SIG-M5 treated with dmso at 0.1 percent for 504 hours (cell line): ENCODE data around the gene C9orf50.

ENCODE experiments used
- DNase-seq: peaks from one replicate; lab custom pipeline; 2025; ENCODE audit not compliant: unreplicated experiment; lab: John Stamatoyannopoulos, UW

The C9orf50 gene

DNA sequence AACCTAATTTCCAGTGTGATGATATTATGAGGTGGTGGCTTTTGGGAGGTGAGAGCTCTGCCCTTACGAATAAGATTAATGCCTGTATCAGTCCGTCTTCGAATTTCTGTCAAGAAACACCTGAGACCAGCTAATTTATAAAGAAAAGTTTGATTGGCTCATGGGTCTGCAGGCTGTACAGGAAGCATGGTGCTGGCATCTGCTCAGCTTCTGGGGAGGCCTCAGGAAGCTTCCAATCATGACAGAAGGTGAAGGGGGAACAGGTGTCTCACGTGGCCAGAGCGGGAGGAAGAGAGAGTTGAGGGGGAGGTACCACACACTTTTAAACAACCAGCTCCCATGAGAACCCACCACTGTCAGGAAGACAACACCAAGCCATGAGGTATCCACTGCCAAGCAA lies 46.9 kb downstream of the C9orf50 start:
- no peak for DNase-seq

DNA sequence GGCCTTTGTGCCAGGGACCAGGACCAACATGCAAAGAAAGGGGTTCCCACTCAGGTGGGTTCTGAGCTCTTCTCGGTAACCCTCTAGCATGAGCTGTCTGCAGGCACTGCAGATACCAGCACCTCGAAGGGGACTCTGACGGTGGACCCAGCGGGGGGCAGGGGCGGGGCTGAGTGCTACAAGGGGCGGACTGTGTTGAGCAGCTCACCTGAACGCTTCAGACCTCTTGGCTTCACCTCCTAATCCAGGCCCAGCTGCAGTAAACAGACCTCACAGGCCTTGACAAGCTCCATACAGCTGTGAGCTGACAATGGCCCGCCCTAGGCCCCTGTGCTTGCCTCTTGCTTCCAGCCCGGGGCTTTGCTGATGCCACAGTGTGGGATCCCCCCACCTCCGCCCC lies 48.4 kb downstream of the C9orf50 start:
- no peak for DNase-seq

DNA sequence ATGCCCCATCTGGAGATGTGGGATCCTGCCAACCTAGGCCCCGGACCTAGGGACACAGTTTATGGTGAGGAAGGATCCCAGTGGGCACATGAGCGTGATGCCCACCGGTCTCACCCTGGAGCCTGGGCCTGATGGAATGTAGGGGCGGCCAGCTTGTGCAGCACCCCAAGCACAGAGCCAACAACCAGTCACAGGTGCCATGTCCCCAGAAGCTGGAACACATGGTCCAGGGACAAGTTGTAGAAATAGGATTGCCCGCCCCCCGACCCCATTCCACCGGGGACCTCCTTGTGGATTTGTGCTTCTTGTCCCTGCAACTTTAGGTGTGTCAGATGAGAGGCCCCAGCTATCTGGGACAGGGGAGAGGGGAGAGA lies 48.9 kb downstream of the C9orf50 start:
- no peak for DNase-seq

DNA sequence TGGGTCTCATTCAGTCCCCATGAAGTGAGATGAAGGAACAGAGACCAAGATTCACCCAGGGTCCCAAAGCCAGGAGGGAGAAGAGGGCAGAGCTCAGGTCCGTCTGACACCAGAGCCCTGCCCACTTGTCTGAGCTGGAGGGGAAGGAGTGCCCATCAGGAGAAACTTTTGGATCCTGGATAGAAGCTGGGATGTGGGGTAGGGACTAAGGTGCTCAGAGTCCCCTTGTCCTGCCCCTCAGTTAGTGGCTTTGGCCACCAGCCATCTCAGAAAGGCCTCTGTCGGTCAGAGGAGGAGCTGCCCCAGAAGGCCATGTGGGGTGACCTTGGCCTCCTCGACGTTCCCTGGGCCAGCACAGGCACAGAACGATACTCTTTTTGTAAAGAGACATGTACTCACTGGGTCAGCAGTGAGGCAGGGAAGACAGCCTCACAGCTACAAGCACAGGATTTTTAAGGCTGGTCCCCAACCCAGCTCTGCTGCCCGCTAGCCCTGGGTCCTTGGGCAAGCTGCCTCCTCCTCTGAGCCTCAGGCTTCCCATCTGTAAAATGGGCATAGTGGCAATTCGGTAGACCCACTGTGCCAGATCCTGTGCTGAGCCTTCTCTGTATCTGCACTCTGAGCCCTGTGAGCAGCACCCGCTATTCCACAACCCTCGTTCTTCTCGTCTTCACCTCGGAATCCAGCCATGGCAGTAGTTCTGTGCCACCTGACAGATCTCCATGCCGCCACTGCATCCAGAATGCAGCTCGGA lies 49.4 kb downstream of the C9orf50 start:
- DNase-seq: no peak

DNA sequence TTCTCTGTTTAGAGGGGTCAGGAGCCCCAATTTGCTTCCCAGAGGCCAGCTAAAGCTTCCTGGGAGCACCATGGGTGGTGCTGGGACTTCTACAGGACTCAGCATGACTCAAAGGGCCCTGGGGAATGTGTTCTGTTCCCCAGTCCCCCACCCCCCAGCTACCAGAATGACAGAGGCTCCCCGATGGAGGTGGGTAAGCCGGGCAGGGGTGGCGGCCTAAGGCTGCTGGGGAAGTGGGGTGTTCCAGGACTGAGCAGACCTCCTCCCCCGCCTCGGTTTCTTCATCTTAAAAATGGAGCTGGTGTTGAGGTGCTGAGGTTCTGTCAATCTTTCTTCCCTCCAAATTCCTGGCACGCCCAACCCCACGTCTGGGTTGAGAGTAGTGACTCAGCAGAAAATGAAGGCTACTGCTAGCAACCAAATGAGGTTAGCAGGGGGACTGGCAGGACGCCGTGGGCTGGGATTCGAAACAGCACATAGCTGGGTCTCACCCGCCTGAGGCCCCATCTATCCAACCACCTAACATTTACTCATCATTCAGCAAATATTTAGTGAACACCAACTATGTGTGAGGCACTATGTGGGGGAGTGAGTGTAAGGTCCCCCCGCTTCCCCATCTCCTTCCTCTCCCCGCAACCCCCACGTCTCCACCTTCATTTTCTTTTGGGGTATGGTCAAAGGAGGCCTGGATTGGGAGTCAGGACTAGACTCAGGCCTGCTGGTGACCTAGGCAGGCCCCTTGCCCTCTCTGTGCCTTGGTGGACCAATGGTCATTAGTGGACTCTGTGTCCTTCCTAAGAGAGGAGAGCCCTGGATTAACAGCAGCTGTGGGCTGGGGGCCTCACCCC lies 50.2 kb downstream of the C9orf50 start:
- DNase-seq: peak; percentile 8

DNA sequence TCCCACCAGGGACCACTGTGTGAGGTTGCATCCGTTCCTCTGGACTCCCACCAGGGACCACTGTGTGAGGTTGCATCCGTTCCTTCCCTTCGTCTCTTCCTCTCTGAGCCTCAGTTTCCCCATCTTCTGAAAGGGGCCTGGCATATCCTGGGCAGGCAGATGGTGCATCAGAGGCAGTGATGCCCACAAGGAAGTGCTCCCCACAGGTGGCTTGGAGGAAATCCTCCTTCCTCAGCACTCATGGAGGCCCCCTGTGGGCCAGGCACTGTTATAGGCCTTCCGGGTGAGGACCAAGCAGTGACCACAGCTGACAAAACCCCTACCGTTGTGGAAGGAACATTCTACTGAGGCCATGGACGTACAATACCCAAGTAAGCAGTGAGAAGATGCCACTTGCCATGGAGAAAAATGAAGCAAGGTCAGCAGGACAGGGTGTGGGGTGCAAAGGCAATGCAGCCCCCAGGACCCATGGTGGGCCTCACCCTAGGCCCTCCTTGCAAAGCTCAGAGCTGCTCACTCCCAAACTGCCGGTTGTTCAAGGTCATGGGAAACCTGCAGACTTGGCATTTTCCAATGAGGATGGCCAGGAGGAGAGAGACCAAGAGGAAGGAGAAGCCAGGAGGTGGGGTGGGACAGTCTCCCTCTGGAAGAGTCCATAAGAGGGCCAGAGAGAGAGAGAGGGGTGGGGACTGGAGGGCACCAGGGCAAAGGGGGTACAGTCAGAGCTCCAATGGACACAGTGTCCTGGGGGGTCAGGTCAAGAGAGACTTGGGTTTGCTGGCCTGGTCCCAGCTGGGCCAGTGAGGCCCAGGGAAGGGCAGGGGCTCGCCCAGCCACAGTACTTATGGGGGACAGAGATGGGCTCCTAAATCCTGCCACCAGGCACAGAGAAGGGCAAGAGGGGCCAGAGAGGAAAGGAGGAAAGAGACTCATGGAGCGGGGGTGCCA lies 51.1 kb downstream of the C9orf50 start:
- DNase-seq: no peak

DNA sequence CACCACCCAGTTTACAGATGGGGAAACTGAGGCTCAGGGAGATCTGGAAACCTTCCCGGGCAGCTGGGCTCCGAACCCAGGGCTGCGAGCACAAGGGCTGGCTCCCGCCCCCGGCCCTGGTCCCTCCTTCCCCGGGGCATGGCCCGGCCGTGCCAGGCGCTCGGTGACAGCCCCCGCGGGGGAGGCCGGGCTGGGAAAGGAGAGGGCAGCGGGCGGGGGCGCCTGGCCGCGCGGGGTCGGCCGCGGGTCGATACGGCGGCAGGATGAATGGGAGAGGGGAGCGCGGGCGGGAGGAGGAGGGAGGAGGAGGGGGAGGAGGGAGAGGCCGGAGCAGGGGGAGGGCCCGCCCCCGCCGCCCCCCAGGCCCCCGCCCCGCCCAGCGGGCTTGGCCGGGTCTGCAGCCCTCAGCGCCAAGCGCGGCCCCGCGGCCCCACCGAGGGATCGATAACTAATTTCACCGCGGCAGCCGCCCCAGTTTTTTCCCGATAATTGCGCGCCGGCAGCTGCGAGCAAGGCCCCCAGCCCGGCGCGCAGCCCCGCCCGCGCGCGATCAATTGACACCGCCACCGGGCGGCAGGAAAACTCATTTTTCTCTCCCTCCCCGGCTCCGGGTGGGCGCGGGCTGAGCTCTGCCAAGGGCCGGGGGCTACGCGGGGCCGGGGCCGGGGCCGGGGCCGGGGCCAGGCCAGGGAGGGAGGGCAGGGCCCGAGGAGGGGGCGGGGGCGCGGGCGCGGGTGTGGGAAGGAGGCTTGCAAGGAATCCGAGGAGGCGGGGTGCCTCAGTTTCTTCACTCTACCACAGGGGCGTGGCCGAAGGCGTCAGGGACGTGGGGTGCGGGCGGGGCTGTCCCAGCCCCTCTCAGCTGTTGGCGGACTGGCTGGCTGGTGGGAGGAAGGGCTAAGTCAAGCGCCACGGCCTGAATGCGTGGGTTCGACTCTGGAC lies 52.1 kb downstream of the C9orf50 start:
- no peak for DNase-seq

DNA sequence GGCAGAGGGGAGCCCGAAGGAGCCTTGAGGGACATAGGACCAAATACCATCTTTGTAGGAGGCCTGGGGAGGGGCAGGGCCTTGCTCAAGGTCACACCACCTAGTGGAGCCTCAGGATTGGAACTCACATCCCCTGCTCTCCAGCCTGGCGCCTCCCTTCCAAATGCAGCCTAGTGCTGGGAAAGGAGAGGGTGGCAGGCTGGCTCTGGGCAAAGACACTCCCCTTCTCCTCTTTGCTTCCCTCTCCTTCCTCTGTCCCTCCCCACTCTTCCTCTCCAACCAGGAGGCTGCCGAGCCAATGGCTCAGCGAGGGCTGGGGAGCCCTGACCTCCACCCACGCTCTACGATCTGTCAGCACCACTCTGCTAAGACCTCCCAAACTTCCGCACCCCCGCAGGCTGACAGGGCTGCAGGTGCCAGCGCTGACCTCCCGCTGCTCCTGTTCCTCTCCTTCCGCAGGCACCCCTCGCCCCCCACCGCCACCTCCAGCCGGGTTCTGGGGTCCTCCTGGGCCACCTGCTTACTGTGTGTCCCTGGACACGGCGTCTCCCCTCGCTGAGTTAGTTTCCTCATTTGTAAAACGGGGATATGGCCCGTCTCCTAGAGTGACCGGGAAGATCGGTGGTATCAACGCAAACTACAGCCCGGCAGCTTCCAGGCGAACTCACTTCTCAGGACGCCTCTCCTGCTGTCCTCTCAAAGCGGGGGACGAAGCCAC lies 52.9 kb downstream of the C9orf50 start:
- peak; percentile 38 for DNase-seq

DNA sequence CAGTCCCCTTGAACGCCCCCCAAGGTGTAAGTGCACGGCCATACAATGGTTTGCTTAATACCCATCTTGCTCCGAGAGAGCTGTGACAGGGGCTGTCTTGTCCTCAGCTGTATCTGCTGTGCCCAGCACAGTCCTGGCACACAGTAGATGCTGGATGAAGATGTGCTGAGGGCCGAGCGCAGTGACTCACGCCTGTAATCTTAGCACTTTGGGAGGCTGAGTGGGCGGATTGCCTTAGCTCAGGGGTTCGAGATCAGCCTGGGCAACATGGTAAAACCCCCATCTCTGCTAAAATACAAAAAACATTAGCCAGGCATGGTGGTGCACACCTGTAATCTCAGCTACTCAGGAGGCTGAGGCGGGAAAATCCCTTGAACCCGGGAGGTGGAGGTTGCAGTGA lies 53.6 kb downstream of the C9orf50 start:
- no peak for DNase-seq

DNA sequence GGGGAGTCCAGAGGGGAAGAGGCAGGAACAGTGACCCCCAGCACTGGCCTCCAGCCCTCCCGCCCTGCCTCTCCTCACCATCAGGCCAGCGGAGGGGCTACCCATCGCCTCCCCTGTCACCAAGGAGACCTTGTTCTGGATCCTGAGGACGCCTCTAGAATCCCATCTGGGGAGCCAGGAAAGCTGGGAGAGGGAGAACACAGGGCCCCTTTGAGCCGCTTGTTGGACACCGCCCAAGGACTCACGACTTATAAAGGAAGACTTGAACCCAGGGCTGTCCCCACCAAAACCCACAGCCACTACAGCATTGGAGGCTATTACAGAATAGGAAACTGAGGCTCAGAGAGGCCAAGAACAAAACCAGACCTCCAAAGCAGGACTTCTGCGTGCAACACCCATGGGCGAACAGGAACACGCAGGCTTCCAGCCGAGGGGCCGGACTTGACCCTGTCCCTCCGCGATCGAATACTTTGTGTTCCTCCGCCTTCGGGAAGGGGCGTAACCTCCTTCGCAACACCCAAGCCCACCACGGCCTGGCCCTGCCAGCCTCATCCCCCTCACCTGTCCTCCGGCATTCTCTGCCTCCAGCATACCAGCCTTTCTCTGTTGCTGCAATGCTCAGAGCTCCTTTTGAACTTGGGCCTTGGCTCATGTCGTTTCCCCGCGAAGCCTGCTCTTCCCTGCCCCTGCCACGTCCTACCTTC lies 54.2 kb downstream of the C9orf50 start:
- DNase-seq: no peak

DNA sequence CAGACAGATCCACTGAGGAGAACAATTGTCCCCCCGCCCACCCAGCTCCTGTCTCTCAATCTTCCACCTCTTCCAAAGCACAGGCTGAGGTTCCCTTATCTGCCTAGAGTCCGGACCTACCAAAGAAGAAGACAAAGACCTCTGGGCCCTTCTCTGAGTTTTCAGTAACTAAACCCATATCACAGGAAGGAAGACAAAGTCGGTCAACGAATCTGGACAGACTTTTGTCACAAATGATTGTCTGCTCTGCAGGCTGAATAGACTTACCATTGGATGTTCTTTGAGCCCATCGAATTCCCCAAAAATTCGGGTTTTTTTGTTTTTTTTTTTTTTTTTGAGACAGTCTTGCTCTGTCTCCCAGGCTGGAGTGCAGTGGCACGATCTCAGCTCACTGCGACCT lies 58.0 kb downstream of the C9orf50 start:
- no peak for DNase-seq

DNA sequence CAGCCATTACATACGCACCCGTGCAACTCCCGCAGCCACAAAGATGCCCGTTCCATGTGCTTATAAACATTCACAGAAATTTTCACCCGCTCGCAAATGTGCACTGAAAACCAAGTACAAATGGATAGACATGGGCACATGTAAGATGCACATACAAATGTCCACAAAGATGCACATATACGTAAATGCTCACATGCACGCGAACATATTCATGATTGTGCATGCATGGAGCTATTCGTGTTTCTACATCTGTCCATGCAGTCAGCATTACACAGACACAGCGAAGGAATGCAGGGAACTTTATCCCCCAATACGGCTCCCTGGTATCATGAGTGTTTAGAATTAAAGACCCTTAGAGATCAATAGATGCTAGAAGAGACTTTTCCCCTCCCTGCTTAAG lies 58.4 kb downstream of the C9orf50 start:
- no peak for DNase-seq
